K562 (cell line): ENCODE results near the gene RESF1. TPM values are rescaled to one million over a fixed set of nuclear protein-coding genes. Genes with fewer than 3 reads are reported as not detected.

Experiments
- ARNT ChIP-seq, 2 experiments: fragments of 450-650 bp; IDR thresholded peaks; 2 replicates each; pipeline ENCODE4 v1.6.1; 2016; ENCODE audit warnings: mild to moderate bottlenecking in 1 of 2
- E2F6 ChIP-seq, 2 experiments: IDR thresholded peaks; 2 replicates each; pipeline ENCODE4 v1.6.1; 2011; ENCODE audit warnings: borderline replicate concordance in 1 of 2, control low read depth in 1 of 2, low read depth in 1 of 2, low read length in 1 of 2, mild to moderate bottlenecking in 1 of 2, mixed read lengths in 1 of 2, moderate library complexity in 1 of 2; ENCODE audit not compliant: insufficient read depth in 1 of 2, insufficient read length in 1 of 2, poor library complexity in 1 of 2, severe bottlenecking in 1 of 2; ENCODE audit errors: extremely low read depth in 1 of 2
- HDAC2 ChIP-seq: fragments of 450-650 bp; IDR thresholded peaks from 2 replicates; pipeline ENCODE4 v1.6.1; 2016; ENCODE audit warnings: mild to moderate bottlenecking
- MLLT1 ChIP-seq, 2 experiments: fragments of 450-650 bp; IDR thresholded peaks; 2 replicates each; pipeline ENCODE4 v1.6.1; 2016
- MTA1 ChIP-seq: fragments of 450-650 bp; IDR thresholded peaks from 2 replicates; pipeline ENCODE4 v1.6.1; 2017; ENCODE audit warnings: borderline replicate concordance
- NCOA4 ChIP-seq: fragments of 450-650 bp; IDR thresholded peaks from 2 replicates; pipeline ENCODE4 v1.6.1; 2018; ENCODE audit warnings: mild to moderate bottlenecking; ENCODE audit not compliant: partially characterized antibody
- NRF1 ChIP-seq, 2 experiments: fragments of 450-650 bp; IDR thresholded peaks in 1 of 2; conservative IDR thresholded peaks in 1 of 2; 2 replicates each; pipeline ENCODE4 v1.6.1; 2014; ENCODE audit warnings: mild to moderate bottlenecking in 2 of 2
- REST ChIP-seq, 2 experiments: fragments of 450-650 bp; formaldehyde crosslinking in 1 of 2; IDR thresholded peaks; 2 replicates each; pipeline versions ENCODE4 v1.4.0 to v1.6.1; 2014 to 2020; ENCODE audit warnings: mild to moderate bottlenecking in 2 of 2, borderline replicate concordance in 1 of 2, low read depth in 1 of 2
- SIN3A ChIP-seq, 2 experiments: fragments of 150-350 bp in 1 of 2; IDR thresholded peaks; 2 replicates each; pipeline ENCODE4 v1.6.1; 2011 to 2016; ENCODE audit warnings: borderline replicate concordance in 2 of 2, low read depth in 2 of 2, low read length in 2 of 2, mild to moderate bottlenecking in 2 of 2, moderate library complexity in 2 of 2; ENCODE audit not compliant: control insufficient read depth in 1 of 2
- TFAP4 ChIP-seq: sonication (generic); formaldehyde crosslinking; IDR thresholded peaks from 2 replicates; pipeline ENCODE4 v1.8.0; 2022; ENCODE audit warnings: missing genetic modification reagents, mild to moderate bottlenecking, moderate library complexity, borderline replicate concordance
- ZBTB9 ChIP-seq: fragments of 450-650 bp; formaldehyde crosslinking; IDR thresholded peaks from 2 replicates; pipeline ENCODE4 v1.4.0; 2020; ENCODE audit warnings: mild to moderate bottlenecking, moderate library complexity
- polyA plus RNA-seq, 8 experiments: library from polyadenylated mRNA; depleted of rRNA in 4 of 8; stranded (reverse) in 5 of 8; unstranded in 3 of 8; fragments of >200 nt; fragmentation: Nextera tagmentation in 2 of 8; fragmentation: Illumina TruSeq in 1 of 8; extraction: Ambion mirVana in 2 of 8; extraction: Trizol in 1 of 8; gene quantifications; 2 replicates each; pipeline versions ENCODE4 v1.2.1 to v1.2.3, GENCODE V29; 2011 to 2014; ENCODE audit warnings: inconsistent platforms in 1 of 8, missing spikeins in 1 of 8
- total RNA-seq, 7 experiments: library from RNA; depleted of rRNA in 6 of 7; stranded (reverse); fragments of >200 nt in 6 of 7; fragmentation: Illumina TruSeq in 2 of 7; extraction: Trizol in 2 of 7; gene quantifications; 2 replicates each; pipeline versions ENCODE4 v1.2.1 to v1.2.3, GENCODE V29; 2011 to 2021; ENCODE audit warnings: low replicate concordance in 1 of 7

The RESF1 gene
- total and polyA plus RNA-seq, 9 of the 15 experiments (the other 6 are each of a cell fraction or from before 2014, with no cell fraction given), result 21.5 to 121 (median 53.6) TPM

GRCh38 chr12:31959701-31960391, 631 bp downstream of the RESF1 start (continued):
- TF ChIP-seq NRF1 (conservative IDR thresholded peaks at IDR 0.05 in 1 of 2, IDR thresholded peaks at IDR 0.05 in 1 of 2) (peak in 1 of 2 experiments; percentile 44), HDAC2 (peak; percentile 49), ARNT (IDR thresholded peaks at IDR 0.05) (0 out of 4 replicates have a peak, but pooled peaks of 1 of the 2 experiments have one; percentile 54), REST (IDR thresholded peaks at IDR 0.05; ENCODE audit: borderline replicate concordance) (peak; percentile 35; the same call in 1 of the 2 replicates), REST (CRISPR knock-in tag; IDR thresholded peaks at IDR 0.05; ENCODE audit: low read depth) (no peak), NCOA4 (no peak), MLLT1 (IDR thresholded peaks at IDR 0.05) (peak in 1 of 2 experiments; percentile 49; a peak in 1 of 4 replicates), E2F6 (IDR thresholded peaks at IDR 0.05; ENCODE audit: borderline replicate concordance in 1 of 2, extremely low read depth in 1 of 2, insufficient read depth in 1 of 2, insufficient read length in 1 of 2, low read depth in 1 of 2, low read length in 1 of 2, poor library complexity in 1 of 2, severe bottlenecking in 1 of 2) (peak; percentile 62 to 67), TFAP4 (CRISPR knock-in tag) (peak; percentile 17; the same call in 1 of the 2 replicates), SIN3A (IDR thresholded peaks at IDR 0.05; ENCODE audit: borderline replicate concordance in 2 of 2, control insufficient read depth in 1 of 2, low read depth in 2 of 2, low read length in 2 of 2) (0 out of 4 replicates have a peak, but pooled peaks of 1 of the 2 experiments have one; percentile 31), MTA1 (peak; percentile 11; the same call in 1 of the 2 replicates), ZBTB9 (CRISPR knock-in tag) (0 out of 2 replicates have a peak, but pooled peaks have one; percentile 1)
